Trophoblast cell (in vitro differentiated cells and primary cell): ENCODE data around the gene OR51V1.

Source experiments
- DNase-seq, 2 donors: peaks; one replicate each; pipeline ENCODE4 v3.0.0-alpha.2; 2016
- H2AFZ ChIP-seq: 2 replicates; pipeline ENCODE4 v1.6.1; 2013; ENCODE audit warnings: low read length, moderate library complexity, mild to moderate bottlenecking; ENCODE audit not compliant: insufficient read depth, poor library complexity
- H2AK5ac ChIP-seq: 2 replicates; pipeline ENCODE4 v1.6.1; 2013; ENCODE audit warnings: mild to moderate bottlenecking, low read length
- H2BK120ac ChIP-seq: 2 replicates; pipeline ENCODE4 v1.6.1; 2013; ENCODE audit warnings: low read length, mild to moderate bottlenecking, moderate library complexity; ENCODE audit not compliant: insufficient read depth, poor library complexity
- H2BK12ac ChIP-seq: 2 replicates; pipeline ENCODE4 v1.6.1; 2013; ENCODE audit warnings: mild to moderate bottlenecking, low read length, moderate library complexity
- H2BK5ac ChIP-seq: 2 replicates; pipeline ENCODE4 v1.6.1; 2013; ENCODE audit warnings: low read length, low read depth, moderate library complexity, mild to moderate bottlenecking; ENCODE audit not compliant: poor library complexity
- H3K14ac ChIP-seq: 2 replicates; pipeline ENCODE4 v1.6.1; 2013; ENCODE audit warnings: mild to moderate bottlenecking, low read length
- H3K18ac ChIP-seq: 2 replicates; pipeline ENCODE4 v1.6.1; 2013; ENCODE audit warnings: mild to moderate bottlenecking, low read length
- H3K23ac ChIP-seq: 2 replicates; pipeline ENCODE4 v1.6.1; 2013; ENCODE audit warnings: low read length
- H3K27ac ChIP-seq: 2 replicates; pipeline ENCODE4 v1.5.1; 2013; ENCODE audit warnings: low read depth, mild to moderate bottlenecking, inconsistent platforms, low read length, moderate library complexity
- H3K27me3 ChIP-seq: 2 replicates; pipeline ENCODE4 v1.6.1; 2013; ENCODE audit warnings: inconsistent platforms, mild to moderate bottlenecking, low read length, moderate library complexity; ENCODE audit not compliant: insufficient read depth
- H3K36me3 ChIP-seq, 2 experiments: 1 replicate in 1 of 2; 2 replicates in 1 of 2; pipeline ENCODE4 v1.6.1; 2013; ENCODE audit warnings: low read length in 2 of 2, mild to moderate bottlenecking in 2 of 2, moderate library complexity in 1 of 2; ENCODE audit not compliant: insufficient read depth in 2 of 2, control insufficient read depth in 1 of 2
- H3K4ac ChIP-seq: 2 replicates; pipeline ENCODE4 v1.6.1; 2013; ENCODE audit warnings: low read depth, mild to moderate bottlenecking, low read length, moderate library complexity
- H3K4me1 ChIP-seq, 2 experiments: 1 replicate in 1 of 2; 2 replicates in 1 of 2; pipeline ENCODE4 v1.6.1; 2013; ENCODE audit warnings: low read length in 2 of 2, mild to moderate bottlenecking in 2 of 2, moderate library complexity in 1 of 2; ENCODE audit not compliant: insufficient read depth in 2 of 2, control insufficient read depth in 1 of 2
- H3K4me2 ChIP-seq: 2 replicates; pipeline ENCODE4 v1.6.1; 2013; ENCODE audit warnings: inconsistent platforms, mild to moderate bottlenecking, low read length, moderate library complexity
- H3K4me3 ChIP-seq: 2 replicates; pipeline ENCODE4 v1.5.1; 2013; ENCODE audit warnings: mild to moderate bottlenecking, low read depth, low read length, inconsistent platforms
- H3K79me1 ChIP-seq: one replicate; pipeline ENCODE4 v1.6.1; 2013; ENCODE audit warnings: low read length
- H3K79me2 ChIP-seq: 2 replicates; pipeline ENCODE4 v1.6.1; 2013; ENCODE audit warnings: low read length, mild to moderate bottlenecking; ENCODE audit not compliant: control insufficient read depth, insufficient read depth, poor library complexity
- H3K9ac ChIP-seq: 2 replicates; pipeline ENCODE4 v1.6.1; 2013; ENCODE audit warnings: mild to moderate bottlenecking, low read length
- H3K9me3 ChIP-seq: 2 replicates; pipeline ENCODE4 v1.6.1; 2013; ENCODE audit warnings: low read depth, mild to moderate bottlenecking, control low read depth, inconsistent platforms, low read length; ENCODE audit not compliant: insufficient read depth
- H4K12ac ChIP-seq: 2 replicates; pipeline ENCODE4 v1.6.1; 2013; ENCODE audit warnings: low read depth, mild to moderate bottlenecking, low read length, moderate library complexity
- H4K8ac ChIP-seq: 2 replicates; pipeline ENCODE4 v1.6.1; 2013; ENCODE audit warnings: low read depth, mild to moderate bottlenecking, low read length, moderate library complexity
- H4K91ac ChIP-seq: one replicate; pipeline ENCODE4 v1.6.1; 2013; ENCODE audit warnings: low read depth, mild to moderate bottlenecking, low read length, moderate library complexity
- WGBS: extraction: QIAGEN DNeasy Blood & Tissue Kit; methylation state at CpG from one replicate; pipeline ENCODE4 v1.1.7; 2013; ENCODE audit warnings: missing lambda C conversion rate; ENCODE audit not compliant: insufficient read length, insufficient coverage; ENCODE audit errors: extremely low coverage; 5-methylcytosine and 5-hydroxymethylcytosine counted together

OR51V1 gene

GRCh38 chr11:5233307-5233706 lies 32.8 kb upstream of the OR51V1 start:
- no CpG with 5 or more reads among the region's 1 CpG for WGBS
- Histone ChIP-seq H3K4me1 (no peaks in the 10 kb centered on the region), H3K18ac (no peak overlapping the region), H3K4ac (no peak overlapping the region), H3K4me3 (no peak overlapping the region), H2AK5ac (no peak overlapping the region), H3K4me2 (no peak overlapping the region), H3K36me3 (peaks cover 0 to 1% of the 10 kb centered on the region in 2 experiments), H3K14ac (no peak overlapping the region), H4K8ac (no peak overlapping the region), H3K9me3 (peaks cover 1% of the 10 kb centered on the region), H3K79me2 (no peaks in the 10 kb centered on the region), H2BK120ac (no peak overlapping the region), H4K91ac (no peak overlapping the region), H3K23ac (no peak overlapping the region), H3K27me3 (no peaks in the 10 kb centered on the region), H4K12ac (no peak overlapping the region), H3K27ac (no peak overlapping the region), H2AFZ (no peak overlapping the region), H2BK5ac (no peak overlapping the region), H3K79me1 (no peaks in the 10 kb centered on the region), H3K9ac (no peak overlapping the region), H2BK12ac (no peak overlapping the region)
- DNase-seq: no peak

- Histone ChIP-seq H3K79me1 (no peaks in the 10 kb centered on the region), H3K4me2 (no peak overlapping the region), H3K18ac (no peak overlapping the region), H2AK5ac (no peak overlapping the region), H3K23ac (no peak overlapping the region), H3K27me3 (no peaks in the 10 kb centered on the region), H3K27ac (no peak overlapping the region), H2AFZ (no peak overlapping the region), H3K4ac (no peak overlapping the region), H3K9ac (no peak overlapping the region), H3K36me3 (peaks cover 0 to 1% of the 10 kb centered on the region in 2 experiments), H3K9me3 (peaks cover 1% of the 10 kb centered on the region), H3K4me1 (no peaks in the 10 kb centered on the region), H4K8ac (no peak overlapping the region), H2BK5ac (no peak overlapping the region), H4K91ac (no peak overlapping the region), H3K4me3 (no peak overlapping the region), H4K12ac (no peak overlapping the region), H3K79me2 (no peaks in the 10 kb centered on the region), H2BK120ac (no peak overlapping the region), H2BK12ac (no peak overlapping the region), H3K14ac (no peak overlapping the region)
- WGBS: no CpG with 5 or more reads among the region's 2 CpGs
- no peak for DNase-seq
These were observed 32.3 kb upstream of the OR51V1 start for GRCh38 chr11:5232821-5233220.

- no peaks in the 10 kb centered on the region for H3K79me1 ChIP-seq
- no peaks in the 10 kb centered on the region for H3K27me3 ChIP-seq
- no peak for DNase-seq
- H3K4me2 ChIP-seq: no peak overlapping the region
- H3K18ac ChIP-seq: no peak overlapping the region
- no peak overlapping the region for H4K8ac ChIP-seq
- no peak overlapping the region for H4K91ac ChIP-seq
- no peak overlapping the region for H2AFZ ChIP-seq
- no peak overlapping the region for H2BK120ac ChIP-seq
- 100% methylated on average over 2 of the region's 3 CpGs for WGBS
- H3K4me1 ChIP-seq: no peaks in the 10 kb centered on the region
- no peak overlapping the region for H4K12ac ChIP-seq
- H3K23ac ChIP-seq: no peak overlapping the region
- no peak overlapping the region for H3K4me3 ChIP-seq
- H3K9ac ChIP-seq: no peak overlapping the region
- H3K9me3 ChIP-seq: peaks cover 1% of the 10 kb centered on the region
- no peaks in the 10 kb centered on the region for H3K79me2 ChIP-seq
- no peak overlapping the region for H3K27ac ChIP-seq
- peaks cover 0 to 1% of the 10 kb centered on the region in 2 experiments for H3K36me3 ChIP-seq
- no peak overlapping the region for H3K4ac ChIP-seq
- H2BK5ac ChIP-seq: no peak overlapping the region
- no peak overlapping the region for H2AK5ac ChIP-seq
- no peak overlapping the region for H3K14ac ChIP-seq
- no peak overlapping the region for H2BK12ac ChIP-seq
These were observed 31.7 kb upstream of the OR51V1 start for GRCh38 chr11:5232176-5232575.

- no peak overlapping the region for H2BK120ac ChIP-seq
- no peak overlapping the region for H3K4me2 ChIP-seq
- no peak overlapping the region for H4K8ac ChIP-seq
- H3K4ac ChIP-seq: no peak overlapping the region
- H4K91ac ChIP-seq: no peak overlapping the region
- no peak overlapping the region for H2AK5ac ChIP-seq
- H3K9ac ChIP-seq: no peak overlapping the region
- H3K23ac ChIP-seq: no peak overlapping the region
- no peak overlapping the region for H3K27ac ChIP-seq
- peaks cover 1% of the 10 kb centered on the region for H3K9me3 ChIP-seq
- WGBS: no CpG with 5 or more reads among the region's 2 CpGs
- H2BK12ac ChIP-seq: no peak overlapping the region
- H3K79me1 ChIP-seq: no peaks in the 10 kb centered on the region
- no peak overlapping the region for H2BK5ac ChIP-seq
- no peak overlapping the region for H4K12ac ChIP-seq
- H3K4me1 ChIP-seq: no peaks in the 10 kb centered on the region
- H3K14ac ChIP-seq: no peak overlapping the region
- H3K36me3 ChIP-seq: peaks cover 0 to 1% of the 10 kb centered on the region in 2 experiments
- no peak overlapping the region for H3K18ac ChIP-seq
- no peak overlapping the region for H3K4me3 ChIP-seq
- H2AFZ ChIP-seq: no peak overlapping the region
- DNase-seq: no peak
- H3K79me2 ChIP-seq: no peaks in the 10 kb centered on the region
- no peaks in the 10 kb centered on the region for H3K27me3 ChIP-seq
These were observed 30.6 kb upstream of the OR51V1 start for GRCh38 chr11:5231111-5231510.
